HepG2 (cell line): Measurements from ENCODE around the gene ZNF134. TPM values are rescaled to one million over a fixed set of nuclear protein-coding genes. Genes with fewer than 3 reads are reported as not detected.

Experiments
- ATF7-NPFF ChIP-seq: sonication (generic); formaldehyde crosslinking; IDR thresholded peaks from 2 replicates; pipeline ENCODE4 v1.8.1; 2023; ENCODE audit warnings: mild to moderate bottlenecking, low read depth, missing genetic modification reagents, moderate library complexity
- BHLHE40 ChIP-seq: IDR thresholded peaks from 2 replicates; pipeline ENCODE4 v1.6.1; 2011; ENCODE audit warnings: low read length, improper control_type of control experiment
- BORCS8-MEF2B ChIP-seq: sonication (generic); formaldehyde crosslinking; IDR thresholded peaks from 2 replicates; pipeline ENCODE4 v1.8.0; 2022; ENCODE audit warnings: mild to moderate bottlenecking, missing genetic modification reagents
- CENPT ChIP-seq: sonication (generic); formaldehyde crosslinking; IDR thresholded peaks from 2 replicates; pipeline ENCODE4 v1.8.0; 2022; ENCODE audit warnings: low read depth, mild to moderate bottlenecking, moderate library complexity, missing genetic modification reagents
- MEF2D ChIP-seq: sonication (generic); formaldehyde crosslinking; IDR thresholded peaks from 2 replicates; pipeline ENCODE4 v1.5.1; 2020; ENCODE audit warnings: mild to moderate bottlenecking, missing genetic modification reagents
- MXD4 ChIP-seq: IDR thresholded peaks from 2 replicates; pipeline ENCODE4 v1.6.1; 2016; ENCODE audit warnings: mild to moderate bottlenecking, missing biosample characterization, missing genetic modification reagents
- NFYB ChIP-seq: sonication (generic); formaldehyde crosslinking; IDR thresholded peaks from 2 replicates; pipeline ENCODE4 v1.4.0; 2020; ENCODE audit warnings: missing genetic modification reagents
- NR2F6 ChIP-seq, 2 experiments: IDR thresholded peaks; 2 replicates each; pipeline ENCODE4 v1.6.1; 2016; ENCODE audit warnings: antibody characterized with exemption in 1 of 2, mild to moderate bottlenecking in 1 of 2
- PITX1 ChIP-seq: sonication (generic); formaldehyde crosslinking; IDR thresholded peaks from 2 replicates; pipeline ENCODE4 v1.5.1; 2020; ENCODE audit warnings: mild to moderate bottlenecking, missing genetic modification reagents
- RFXAP ChIP-seq: sonication (generic); formaldehyde crosslinking; IDR thresholded peaks from 2 replicates; pipeline ENCODE4 v1.4.0; 2020; ENCODE audit warnings: missing genetic modification reagents, borderline replicate concordance
- ZFY ChIP-seq: sonication (generic); formaldehyde crosslinking; IDR thresholded peaks from 2 replicates; pipeline ENCODE4 v1.4.0; 2020; ENCODE audit warnings: missing genetic modification reagents
- ZNF772 ChIP-seq: sonication (generic); formaldehyde crosslinking; IDR thresholded peaks from 2 replicates; pipeline ENCODE4 v1.5.0; 2020; ENCODE audit warnings: mild to moderate bottlenecking, missing genetic modification reagents
- ZNF792 ChIP-seq: IDR thresholded peaks from 2 replicates; pipeline ENCODE4 v1.6.1; 2016
- polyA plus RNA-seq, 8 experiments: library from polyadenylated mRNA; depleted of rRNA in 3 of 8; stranded (reverse) in 7 of 8; unstranded in 1 of 8; fragments of >200 nt; fragmentation: Illumina TruSeq in 4 of 8; extraction: Trizol in 4 of 8; gene quantifications; 2 replicates each; pipeline versions ENCODE4 v1.2.1 to v1.2.3, GENCODE V29; 2011 to 2016; ENCODE audit warnings: low read depth in 4 of 8, missing spikeins in 1 of 8, mixed read lengths in 1 of 8; ENCODE audit not compliant: insufficient read depth in 1 of 8
- total RNA-seq, 5 experiments: library from RNA; depleted of rRNA; stranded (reverse); fragments of >200 nt; fragmentation: Illumina TruSeq; extraction: Trizol; gene quantifications; 2 replicates each; pipeline ENCODE4 v1.2.3, GENCODE V29; 2016; ENCODE audit warnings: low read depth in 1 of 5
- TF ChIP-seq, protein P1 (sequence below): sonication (generic); formaldehyde crosslinking; IDR thresholded peaks from 2 replicates; pipeline ENCODE4 v1.8.1; 2023; ENCODE audit warnings: mild to moderate bottlenecking, missing genetic modification reagents
- TF ChIP-seq, protein P2 (sequence below), 2 experiments: fragments of 450-650 bp in 1 of 2; sonication (generic) in 1 of 2; formaldehyde crosslinking in 1 of 2; IDR thresholded peaks; 2 replicates each; pipeline versions ENCODE4 v1.6.1 to v1.8.0; 2016 to 2022; ENCODE audit warnings: antibody characterized with exemption in 1 of 2, mild to moderate bottlenecking in 1 of 2, missing genetic modification reagents in 1 of 2
- TF ChIP-seq, protein P3 (sequence below): sonication (generic); formaldehyde crosslinking; IDR thresholded peaks from 2 replicates; pipeline ENCODE4 v1.5.0; 2020; ENCODE audit warnings: mild to moderate bottlenecking, missing genetic modification reagents

Gene ZNF134
- total and polyA plus RNA-seq, 2 of the 13 experiments (the other 11 are each of a cell fraction or from before 2014, with no cell fraction given) = 6.8 to 17.1 TPM

DNA sequence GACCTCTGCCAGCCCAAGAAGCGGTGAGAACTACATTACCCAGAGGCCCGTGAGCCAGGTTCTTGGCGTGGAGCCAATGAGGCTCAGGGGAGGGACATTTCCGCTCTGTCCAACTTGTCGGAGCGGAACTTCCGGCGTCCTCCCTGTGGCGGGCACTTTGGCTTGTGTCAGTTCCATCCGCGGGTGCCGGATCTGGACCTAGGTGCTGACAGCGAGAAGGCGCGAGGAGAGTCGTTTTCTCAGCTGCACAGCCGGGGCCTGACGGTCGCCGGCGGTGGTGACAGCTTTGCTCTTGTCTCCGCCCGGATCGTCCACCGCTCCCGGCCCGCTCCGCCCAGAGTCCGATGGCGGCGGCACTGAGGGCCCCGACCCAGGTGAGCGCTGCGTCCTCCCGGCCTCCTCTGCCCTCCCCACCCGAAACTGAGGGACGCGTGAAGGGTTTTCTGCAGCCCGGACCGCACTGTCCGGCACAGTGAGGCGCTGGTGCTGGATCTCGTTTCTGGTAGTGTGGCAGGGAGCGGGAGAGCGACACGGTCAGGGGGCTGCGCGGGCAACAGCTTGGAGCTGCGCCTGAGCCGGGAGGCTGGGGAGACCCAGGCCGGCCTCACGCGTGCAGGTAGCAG is 14.2 kb upstream of the ZNF134 start, which contains the start of gene ZNF530 (continued):
- peak; percentile 75; the same call in 1 of the 2 replicates for TF ChIP-seq MEF2D (CRISPR knock-in tag)
- 0 out of 2 replicates have a peak, but pooled peaks have one; percentile 8 for TF ChIP-seq BHLHE40
- peak; percentile 67 for TF ChIP-seq MXD4 (CRISPR knock-in tag)
- TF ChIP-seq RFXAP (CRISPR knock-in tag) = peak; percentile 54; the same call in 1 of the 2 replicates
- peak; percentile 80; the same call in 1 of the 2 replicates for TF ChIP-seq ZNF772
- TF ChIP-seq ATF7-NPFF = 0 out of 2 replicates have a peak, but pooled peaks have one; percentile 73
- peak; percentile 86 for TF ChIP-seq NFYB
- no peak for TF ChIP-seq NR2F6 (IDR thresholded peaks at IDR 0.05)
- TF ChIP-seq NR2F6 (CRISPR knock-in tag; IDR thresholded peaks at IDR 0.05) = peak; percentile 37
- TF ChIP-seq ZNF792 = no peak
- peak; percentile 69 for TF ChIP-seq ZFY (CRISPR knock-in tag)
- TF ChIP-seq, protein P1, sequence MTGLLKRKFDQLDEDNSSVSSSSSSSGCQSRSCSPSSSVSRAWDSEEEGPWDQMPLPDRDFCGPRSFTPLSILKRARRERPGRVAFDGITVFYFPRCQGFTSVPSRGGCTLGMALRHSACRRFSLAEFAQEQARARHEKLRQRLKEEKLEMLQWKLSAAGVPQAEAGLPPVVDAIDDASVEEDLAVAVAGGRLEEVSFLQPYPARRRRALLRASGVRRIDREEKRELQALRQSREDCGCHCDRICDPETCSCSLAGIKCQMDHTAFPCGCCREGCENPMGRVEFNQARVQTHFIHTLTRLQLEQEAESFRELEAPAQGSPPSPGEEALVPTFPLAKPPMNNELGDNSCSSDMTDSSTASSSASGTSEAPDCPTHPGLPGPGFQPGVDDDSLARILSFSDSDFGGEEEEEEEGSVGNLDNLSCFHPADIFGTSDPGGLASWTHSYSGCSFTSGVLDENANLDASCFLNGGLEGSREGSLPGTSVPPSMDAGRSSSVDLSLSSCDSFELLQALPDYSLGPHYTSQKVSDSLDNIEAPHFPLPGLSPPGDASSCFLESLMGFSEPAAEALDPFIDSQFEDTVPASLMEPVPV = peak; percentile 56; the same call in 1 of the 2 replicates
- peak; percentile 71 for TF ChIP-seq PITX1 (CRISPR knock-in tag)
- TF ChIP-seq, protein P2, sequence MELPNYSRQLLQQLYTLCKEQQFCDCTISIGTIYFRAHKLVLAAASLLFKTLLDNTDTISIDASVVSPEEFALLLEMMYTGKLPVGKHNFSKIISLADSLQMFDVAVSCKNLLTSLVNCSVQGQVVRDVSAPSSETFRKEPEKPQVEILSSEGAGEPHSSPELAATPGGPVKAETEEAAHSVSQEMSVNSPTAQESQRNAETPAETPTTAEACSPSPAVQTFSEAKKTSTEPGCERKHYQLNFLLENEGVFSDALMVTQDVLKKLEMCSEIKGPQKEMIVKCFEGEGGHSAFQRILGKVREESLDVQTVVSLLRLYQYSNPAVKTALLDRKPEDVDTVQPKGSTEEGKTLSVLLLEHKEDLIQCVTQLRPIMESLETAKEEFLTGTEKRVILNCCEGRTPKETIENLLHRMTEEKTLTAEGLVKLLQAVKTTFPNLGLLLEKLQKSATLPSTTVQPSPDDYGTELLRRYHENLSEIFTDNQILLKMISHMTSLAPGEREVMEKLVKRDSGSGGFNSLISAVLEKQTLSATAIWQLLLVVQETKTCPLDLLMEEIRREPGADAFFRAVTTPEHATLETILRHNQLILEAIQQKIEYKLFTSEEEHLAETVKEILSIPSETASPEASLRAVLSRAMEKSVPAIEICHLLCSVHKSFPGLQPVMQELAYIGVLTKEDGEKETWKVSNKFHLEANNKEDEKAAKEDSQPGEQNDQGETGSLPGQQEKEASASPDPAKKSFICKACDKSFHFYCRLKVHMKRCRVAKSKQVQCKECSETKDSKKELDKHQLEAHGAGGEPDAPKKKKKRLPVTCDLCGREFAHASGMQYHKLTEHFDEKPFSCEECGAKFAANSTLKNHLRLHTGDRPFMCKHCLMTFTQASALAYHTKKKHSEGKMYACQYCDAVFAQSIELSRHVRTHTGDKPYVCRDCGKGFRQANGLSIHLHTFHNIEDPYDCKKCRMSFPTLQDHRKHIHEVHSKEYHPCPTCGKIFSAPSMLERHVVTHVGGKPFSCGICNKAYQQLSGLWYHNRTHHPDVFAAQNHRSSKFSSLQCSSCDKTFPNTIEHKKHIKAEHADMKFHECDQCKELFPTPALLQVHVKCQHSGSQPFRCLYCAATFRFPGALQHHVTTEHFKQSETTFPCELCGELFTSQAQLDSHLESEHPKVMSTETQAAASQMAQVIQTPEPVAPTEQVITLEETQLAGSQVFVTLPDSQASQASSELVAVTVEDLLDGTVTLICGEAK (IDR thresholded peaks at IDR 0.05) = peak; percentile 72
- TF ChIP-seq, protein P2 (CRISPR knock-in tag; IDR thresholded peaks at IDR 0.05) = no peak; the same call in 1 of the 2 replicates
- TF ChIP-seq, protein P3, sequence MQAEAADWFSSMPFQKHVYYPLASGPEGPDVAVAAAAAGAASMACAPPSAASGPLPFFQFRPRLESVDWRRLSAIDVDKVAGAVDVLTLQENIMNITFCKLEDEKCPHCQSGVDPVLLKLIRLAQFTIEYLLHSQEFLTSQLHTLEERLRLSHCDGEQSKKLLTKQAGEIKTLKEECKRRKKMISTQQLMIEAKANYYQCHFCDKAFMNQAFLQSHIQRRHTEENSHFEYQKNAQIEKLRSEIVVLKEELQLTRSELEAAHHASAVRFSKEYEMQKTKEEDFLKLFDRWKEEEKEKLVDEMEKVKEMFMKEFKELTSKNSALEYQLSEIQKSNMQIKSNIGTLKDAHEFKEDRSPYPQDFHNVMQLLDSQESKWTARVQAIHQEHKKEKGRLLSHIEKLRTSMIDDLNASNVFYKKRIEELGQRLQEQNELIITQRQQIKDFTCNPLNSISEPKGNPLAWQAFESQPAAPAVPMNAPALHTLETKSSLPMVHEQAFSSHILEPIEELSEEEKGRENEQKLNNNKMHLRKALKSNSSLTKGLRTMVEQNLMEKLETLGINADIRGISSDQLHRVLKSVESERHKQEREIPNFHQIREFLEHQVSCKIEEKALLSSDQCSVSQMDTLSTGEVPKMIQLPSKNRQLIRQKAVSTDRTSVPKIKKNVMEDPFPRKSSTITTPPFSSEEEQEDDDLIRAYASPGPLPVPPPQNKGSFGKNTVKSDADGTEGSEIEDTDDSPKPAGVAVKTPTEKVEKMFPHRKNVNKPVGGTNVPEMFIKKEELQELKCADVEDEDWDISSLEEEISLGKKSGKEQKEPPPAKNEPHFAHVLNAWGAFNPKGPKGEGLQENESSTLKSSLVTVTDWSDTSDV (CRISPR knock-in tag) = no peak
- peak; percentile 90 for TF ChIP-seq BORCS8-MEF2B (CRISPR knock-in tag)
- peak; percentile 78; the same call in 1 of the 2 replicates for TF ChIP-seq CENPT (CRISPR knock-in tag)
